Loucy (cell line): ENCODE measurements around the gene MGRN1.

ENCODE experiments used
- EZH2phosphoT487 ChIP-seq: fragments of 200-600 bp; IDR thresholded peaks from 2 replicates; pipeline ENCODE4 v1.6.1; 2018; ENCODE audit warnings: antibody characterized with exemption, mild to moderate bottlenecking, moderate library complexity, borderline replicate concordance
- TF ChIP-seq, protein P1 (sequence below): fragments of 200-600 bp; sonication (generic); conservative IDR thresholded peaks from 2 replicates; pipeline ENCODE4 v1.5.1; 2014; ENCODE audit warnings: mild to moderate bottlenecking, antibody characterized with exemption, low read length

DNA sequence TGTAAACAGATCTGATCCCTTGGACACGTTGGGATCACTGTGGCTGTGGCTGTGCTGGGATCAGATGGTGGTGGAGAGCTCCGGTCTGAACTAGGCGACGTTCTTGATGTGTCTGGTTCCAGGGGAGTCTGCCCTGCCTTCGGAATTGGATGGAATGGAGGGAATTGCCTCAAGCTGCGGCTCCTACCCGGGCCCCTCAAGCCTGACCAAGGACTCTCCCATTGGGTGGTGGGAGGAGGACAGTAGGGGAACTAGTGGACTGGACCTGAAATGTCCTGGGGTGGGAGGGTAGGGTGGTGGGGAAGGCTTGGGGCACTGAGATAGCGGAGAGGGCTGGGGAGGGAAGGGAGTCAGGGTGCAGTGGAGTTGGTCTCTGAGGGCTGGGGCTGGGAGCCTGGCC is 6.7 kb upstream of the MGRN1 start:
- TF ChIP-seq, protein P1, sequence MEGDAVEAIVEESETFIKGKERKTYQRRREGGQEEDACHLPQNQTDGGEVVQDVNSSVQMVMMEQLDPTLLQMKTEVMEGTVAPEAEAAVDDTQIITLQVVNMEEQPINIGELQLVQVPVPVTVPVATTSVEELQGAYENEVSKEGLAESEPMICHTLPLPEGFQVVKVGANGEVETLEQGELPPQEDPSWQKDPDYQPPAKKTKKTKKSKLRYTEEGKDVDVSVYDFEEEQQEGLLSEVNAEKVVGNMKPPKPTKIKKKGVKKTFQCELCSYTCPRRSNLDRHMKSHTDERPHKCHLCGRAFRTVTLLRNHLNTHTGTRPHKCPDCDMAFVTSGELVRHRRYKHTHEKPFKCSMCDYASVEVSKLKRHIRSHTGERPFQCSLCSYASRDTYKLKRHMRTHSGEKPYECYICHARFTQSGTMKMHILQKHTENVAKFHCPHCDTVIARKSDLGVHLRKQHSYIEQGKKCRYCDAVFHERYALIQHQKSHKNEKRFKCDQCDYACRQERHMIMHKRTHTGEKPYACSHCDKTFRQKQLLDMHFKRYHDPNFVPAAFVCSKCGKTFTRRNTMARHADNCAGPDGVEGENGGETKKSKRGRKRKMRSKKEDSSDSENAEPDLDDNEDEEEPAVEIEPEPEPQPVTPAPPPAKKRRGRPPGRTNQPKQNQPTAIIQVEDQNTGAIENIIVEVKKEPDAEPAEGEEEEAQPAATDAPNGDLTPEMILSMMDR, result no peak
- no peak for TF ChIP-seq EZH2phosphoT487
